GM10847 (cell line): ENCODE results near the gene SSC4D.

Source experiments
- POLR2A ChIP-seq: IDR thresholded peaks from 2 replicates; pipeline ENCODE4 v1.6.1; 2011; ENCODE audit not compliant: insufficient read length; ENCODE audit errors: extremely low read depth

Gene SSC4D

DNA sequence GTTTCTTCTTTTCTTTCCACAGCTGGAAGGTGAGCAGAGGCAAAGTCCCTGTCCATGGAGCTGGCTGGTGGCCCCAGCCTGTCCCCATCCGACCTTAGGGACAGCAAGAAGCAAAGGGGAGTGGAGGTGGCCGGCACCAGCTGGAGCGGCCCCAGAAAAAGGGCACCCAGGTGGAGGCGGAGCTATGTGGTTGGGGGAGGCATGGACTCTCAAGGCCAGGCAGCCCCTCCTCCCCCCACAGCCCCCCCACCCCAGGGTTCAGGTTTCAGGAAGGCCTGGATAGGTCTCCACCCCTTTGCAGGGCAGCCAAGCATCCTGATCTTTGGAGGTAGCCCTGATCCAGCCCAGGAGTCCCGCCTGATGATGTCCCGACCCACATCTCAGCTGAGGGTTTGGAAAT, at the start of gene SSC4D:
TSS of gene SSC4D (minus strand) at position 161 of the 400 bp plus-strand sequence. CDS start 5,258 bp downstream, outside the sequence.
- no peak for TF ChIP-seq POLR2A

DNA sequence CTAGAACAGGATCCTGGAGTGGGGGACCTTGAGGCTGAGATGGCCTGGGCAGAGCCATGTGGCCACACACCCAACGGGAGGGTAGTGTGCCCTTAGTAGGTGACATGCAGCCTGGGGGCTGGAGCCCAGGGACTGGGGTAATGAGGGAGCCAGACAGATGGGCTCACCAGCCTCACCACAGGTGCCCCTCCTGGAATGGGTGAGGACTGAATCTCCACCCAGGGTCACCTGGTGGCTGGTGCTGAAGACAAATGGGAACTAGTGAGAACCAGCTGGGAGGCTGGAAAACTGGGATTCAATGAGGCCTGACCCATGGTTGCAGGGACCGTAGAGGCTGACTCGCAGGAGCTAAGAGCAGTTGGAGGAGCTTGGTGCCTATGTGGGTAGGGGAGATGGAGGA, 21.3 kb upstream of the SSC4D start:
- TF ChIP-seq POLR2A: no peak

DNA sequence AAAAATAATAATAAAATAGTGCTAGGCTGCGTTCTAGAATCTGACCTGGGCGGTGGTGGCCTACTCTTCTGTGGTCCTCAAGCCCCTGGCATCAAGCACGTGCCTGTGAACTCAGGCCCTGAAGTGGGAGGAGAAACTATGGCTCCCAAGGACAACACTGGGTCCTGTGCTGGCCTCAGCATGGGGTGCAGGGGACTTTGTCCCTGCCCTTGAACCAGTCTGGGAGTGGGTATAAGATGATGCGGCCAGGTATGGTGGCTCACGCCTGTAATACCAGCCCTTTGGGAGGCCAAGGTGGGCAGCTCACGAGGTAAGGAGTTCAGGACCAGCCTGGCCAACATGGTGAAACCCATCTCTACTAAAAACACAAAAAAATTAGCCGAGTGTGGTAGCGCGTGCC, 20.7 kb upstream of the SSC4D start:
- TF ChIP-seq POLR2A: no peak

DNA sequence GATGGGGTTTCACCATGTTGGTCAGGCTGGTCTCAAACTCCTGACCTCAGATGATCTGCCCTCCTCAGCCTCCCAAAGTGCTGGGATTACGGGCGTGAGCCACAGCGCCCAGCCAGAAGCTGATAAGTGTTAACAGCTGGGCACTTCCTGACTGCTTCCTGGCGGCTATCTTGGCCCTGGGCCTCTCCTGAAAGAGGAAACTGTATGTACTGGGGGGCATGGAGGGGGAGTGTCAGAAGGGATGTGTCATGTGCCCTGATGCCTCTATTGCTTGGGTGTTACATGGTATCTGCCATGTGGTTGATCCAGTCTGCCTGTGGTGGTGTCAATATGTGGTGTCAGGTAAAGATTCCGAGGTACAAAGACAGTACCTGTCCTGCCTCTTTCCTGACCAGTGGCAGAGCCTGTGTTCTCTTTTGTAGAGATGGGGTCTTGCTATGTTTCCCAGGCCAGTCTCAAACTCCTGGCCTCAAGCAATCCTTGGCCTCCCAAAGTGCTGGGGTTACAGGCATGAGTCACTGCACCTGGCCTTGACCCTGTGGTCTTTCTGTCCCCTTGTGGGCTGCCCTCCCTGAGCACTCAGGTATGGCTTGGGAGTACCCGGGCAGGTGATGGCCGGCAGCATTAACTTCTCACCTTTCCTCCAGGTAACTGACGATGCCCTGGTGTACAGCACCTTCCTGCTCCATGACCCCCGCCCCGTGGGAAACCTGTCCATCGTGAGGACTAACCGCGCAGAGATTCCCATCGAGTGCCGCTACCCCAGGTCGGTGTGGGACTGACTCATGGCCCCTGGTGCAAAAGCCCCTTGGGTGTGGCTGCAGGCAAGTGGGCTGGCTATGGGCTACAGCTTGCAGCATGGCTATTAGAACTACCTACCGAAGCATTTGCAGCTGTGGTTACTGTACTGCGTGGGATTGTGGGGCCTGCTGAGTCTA, 19.6 kb upstream of the SSC4D start:
- no peak for TF ChIP-seq POLR2A

DNA sequence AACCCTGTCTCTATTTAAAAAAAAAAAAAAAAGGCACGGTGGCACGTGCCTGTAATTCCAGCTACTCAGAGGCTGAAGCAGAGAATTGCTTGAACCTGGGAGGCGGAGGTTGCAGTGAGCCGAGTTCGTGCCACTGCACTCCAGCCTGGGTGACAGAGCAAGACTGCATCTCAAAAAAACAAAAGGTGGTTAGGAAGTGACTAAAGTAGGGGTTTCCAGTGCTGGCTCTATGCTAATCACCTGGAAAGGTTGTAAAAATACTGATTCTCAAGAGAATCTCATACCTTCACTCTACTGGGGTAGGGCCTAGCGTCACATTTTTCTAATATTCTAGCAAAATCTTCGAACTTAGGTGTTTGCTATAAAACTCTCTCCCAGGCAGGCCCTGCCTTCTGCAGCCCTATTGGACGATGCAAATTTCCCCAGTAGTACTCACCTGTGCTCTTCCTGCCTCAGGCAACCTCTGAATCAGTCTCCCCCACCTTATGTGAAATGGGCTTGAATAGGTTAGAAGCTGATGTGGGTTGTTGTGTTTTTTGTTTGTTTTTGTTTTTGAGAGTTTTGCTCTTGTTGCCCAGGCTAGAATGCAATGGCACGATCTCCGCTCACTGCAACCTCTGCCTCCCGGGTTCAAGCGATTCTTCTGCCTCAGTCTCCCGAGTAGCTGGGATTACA, 18.8 kb upstream of the SSC4D start:
- TF ChIP-seq POLR2A: no peak

DNA sequence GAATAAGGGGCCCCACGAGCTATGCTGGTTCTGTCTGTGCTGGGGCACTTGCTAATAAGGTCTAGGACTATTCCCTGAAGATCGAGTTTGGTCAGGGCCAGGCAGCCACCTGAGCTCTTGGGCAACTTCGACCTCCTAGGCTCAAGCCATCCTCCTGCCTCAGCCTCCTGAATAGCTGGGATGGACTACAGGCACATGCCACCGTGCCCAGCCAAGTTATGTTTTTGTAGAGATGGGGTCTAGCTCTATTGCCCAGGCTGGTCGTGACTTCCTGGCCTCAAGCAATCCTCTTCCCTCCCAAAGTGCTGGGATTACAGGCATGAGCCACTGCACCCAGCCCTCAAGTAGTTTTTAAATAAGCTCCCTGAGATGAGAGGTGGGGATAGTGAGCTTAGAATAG, 18.1 kb upstream of the SSC4D start:
- TF ChIP-seq POLR2A: no peak

DNA sequence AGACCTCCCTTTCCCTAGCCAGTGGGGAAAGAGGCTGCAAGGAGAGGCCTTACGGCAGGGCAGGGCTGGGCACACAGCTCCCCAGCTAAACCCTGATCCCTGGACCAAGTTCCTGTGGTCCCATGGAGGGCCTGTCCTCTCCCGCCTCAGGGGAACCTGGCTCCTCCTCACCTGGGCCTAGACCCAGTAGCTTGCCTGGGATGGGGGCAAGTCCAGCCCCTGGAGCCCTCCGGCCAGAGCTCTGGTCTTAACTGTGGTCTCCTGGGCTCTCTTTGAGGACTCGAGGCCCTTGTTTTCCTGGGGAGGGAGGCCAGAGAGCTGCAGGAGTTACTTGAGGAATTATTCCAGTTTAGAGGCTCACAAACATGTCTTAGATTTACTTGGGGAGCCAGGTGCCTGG, 16.7 kb upstream of the SSC4D start:
- no peak for TF ChIP-seq POLR2A

DNA sequence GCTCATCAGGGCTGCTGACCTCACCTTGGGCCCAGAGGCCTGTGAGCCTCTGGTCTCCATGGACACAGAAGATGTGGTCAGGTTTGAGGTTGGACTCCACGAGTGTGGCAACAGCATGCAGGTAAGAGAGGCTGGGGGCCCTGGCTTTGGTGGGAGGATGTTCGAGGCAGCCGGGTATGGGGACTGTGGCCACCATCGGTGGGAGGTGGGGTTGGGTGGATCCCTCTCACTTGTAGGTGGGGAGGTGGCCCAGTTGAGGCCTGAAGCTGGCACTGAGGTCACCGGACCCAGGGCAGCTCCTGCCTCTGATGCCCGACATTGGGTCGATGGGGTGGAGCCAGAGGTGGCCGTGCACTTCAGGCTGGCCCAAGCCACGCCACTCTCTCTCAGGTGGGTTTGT, 15.7 kb upstream of the SSC4D start:
- no peak for TF ChIP-seq POLR2A

DNA sequence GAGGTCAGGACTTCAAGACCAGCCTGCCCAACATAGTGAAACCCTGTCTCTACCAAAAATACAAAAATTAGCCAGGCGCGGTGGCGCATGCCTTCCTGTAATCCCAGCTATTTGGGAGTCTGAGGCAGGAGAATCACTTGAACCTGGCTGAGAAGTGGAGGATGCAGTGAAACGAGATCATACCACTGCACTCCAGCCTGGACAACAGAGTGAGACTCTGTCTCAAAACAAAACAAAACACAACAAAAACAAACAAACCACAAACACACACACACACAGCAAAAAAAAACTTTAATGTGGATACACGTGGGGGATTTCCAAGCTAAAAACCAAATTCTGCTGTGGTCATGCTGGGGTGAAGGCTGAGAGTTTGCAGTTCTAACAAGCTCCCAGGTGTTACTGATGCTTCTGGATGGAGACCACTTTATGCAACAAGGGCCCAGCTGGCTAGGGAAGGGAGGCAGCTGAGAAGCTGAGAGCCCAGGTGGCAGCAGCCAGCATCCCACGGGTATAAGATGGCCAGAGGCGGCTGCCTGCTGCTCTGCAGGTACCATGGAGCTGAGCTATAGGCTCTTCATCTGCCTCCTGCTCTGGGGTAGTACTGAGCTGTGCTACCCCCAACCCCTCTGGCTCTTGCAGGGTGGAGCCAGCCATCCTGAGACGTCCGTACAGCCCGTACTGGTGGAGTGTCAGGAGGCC, 15.1 kb upstream of the SSC4D start, which contains the start of gene ZP3:
TSS of gene ZP3 (plus strand) at position 538 of the 699 bp plus-strand sequence. CDS start at position 553, 15 bp downstream.
- no peak for TF ChIP-seq POLR2A

DNA sequence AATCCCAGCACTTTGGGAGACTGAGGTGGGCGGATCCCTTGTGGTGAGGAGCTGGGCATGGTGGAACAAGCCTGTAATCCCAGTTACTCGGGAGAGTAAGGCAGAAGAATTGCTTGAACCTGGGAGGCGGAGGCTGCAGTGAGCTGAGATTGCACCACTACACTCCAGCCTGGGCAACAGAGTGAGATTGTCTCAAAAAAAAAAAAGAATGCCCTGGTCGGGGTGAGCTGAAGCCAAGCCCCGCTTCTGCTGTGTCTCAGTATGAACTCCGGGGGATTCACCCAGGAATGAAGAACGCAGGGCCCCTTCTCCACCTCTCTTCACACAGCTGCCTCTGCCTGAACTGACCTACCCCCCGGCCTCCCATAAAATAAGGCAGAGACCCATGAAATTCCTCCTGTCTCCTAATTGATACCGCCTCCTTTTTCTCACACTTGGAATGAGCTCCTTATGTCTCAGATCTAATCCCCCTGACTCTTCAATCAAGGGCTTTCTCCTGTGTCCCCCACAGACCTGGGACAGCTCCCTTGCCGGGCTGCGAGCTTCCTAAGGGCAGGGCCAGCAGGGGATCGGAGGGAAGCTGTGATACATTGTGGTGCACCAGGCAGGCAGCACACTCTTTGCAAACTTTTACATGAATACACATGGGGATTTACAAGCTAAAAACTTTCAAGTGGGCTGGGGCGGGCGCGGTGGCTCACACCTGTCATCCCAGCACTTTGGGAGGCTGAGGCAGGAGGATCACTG, 14.3 kb upstream of the SSC4D start:
- no peak for TF ChIP-seq POLR2A

DNA sequence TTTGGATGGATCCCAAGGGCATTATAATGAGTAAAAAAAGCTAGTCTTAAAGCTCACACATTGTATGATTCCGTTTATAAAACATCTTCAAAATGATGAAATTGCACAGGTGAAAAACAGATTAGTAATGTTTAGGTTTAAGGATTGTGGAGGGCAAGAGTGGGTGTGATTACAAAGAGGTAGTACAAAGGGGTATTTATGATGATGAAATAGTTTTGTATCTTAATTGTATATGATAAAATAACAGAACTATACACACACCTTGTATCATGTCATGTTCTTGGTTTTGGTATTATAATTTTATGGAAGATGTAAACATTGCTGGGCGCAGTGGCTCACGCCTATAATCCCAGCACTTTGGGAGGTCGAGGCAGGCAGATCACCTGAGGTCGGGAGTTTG, 2.8 kb upstream of the SSC4D start:
- no peak for TF ChIP-seq POLR2A

DNA sequence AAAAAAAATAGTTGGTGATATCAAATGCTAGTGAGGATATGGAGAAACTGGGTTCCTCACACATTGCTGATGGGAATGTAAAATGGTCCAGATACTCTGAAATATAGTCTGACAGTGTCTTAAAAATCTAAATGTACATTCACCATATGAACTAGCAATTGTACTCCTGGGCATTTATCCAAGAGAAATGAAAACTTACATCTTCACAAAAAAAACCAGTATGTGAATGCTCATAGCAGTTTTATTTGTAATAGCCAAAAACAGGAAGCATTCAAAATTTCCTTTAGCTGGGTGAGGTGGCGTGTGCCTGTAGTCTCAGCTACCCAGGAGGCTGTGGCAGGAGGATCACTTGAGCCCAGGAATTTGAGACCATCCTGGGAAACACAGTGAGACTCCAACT, 2.1 kb upstream of the SSC4D start:
- no peak for TF ChIP-seq POLR2A

DNA sequence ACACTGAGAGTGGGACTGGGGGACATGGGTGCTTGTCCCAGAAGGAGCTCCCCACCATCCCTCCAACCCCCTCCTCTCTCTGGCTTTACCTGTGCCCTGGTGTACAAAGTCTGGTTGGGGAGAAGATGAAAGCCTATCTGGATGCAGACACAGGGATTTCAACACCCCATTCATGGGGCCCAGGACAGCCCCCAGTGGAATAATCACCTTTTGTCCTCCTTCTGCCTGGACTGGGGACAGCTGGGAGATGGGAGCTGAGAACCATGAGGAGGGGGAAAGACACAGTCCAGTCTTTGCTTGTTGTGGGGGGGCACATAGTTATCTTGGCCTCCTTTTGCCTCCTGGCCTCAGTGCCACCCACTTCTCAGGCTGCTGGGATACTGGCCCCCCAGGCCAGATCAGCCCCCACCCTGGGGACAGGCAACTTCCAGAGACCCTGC, 1.4 kb downstream of the SSC4D start:
- TF ChIP-seq POLR2A: no peak

DNA sequence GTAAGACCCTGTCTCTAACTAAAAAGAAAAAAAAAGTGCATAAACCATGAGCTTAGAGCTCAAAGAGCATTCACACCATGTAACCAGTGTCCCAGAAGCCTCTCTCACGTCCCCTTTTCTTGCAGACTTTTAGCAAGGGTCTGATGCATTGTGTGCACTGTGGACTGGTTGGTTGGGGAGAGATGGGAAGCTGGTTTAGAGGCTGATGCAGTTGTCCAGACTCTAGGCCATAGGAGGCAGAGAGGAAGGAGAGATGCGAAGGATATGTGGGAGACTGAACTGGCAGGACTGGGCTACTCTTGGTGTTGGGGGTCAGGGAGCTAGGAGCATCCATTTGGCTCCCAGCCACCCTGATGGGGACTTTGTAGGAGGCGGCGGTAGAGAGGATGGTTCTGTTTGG, 1.8 kb downstream of the SSC4D start:
- no peak for TF ChIP-seq POLR2A

DNA sequence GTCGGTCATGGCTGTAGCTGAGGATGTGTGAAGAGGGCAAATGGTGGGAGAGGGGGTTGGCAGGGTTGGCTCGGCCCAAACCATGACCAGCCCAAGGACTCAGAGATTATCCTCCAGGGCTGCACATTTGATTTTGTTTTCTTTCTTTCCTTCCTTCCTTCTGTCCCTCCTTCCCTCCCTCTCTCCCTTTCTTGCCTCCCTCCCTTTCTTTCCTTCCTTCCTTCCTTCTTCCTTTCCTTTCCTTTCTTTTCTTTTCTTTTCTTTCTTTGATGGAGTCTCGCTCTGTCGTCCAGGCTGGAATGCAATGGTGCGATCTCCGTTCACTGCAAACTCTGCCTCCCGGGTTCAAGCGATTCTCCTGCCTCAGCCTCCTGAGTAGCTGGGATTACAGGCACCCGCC, 3.8 kb downstream of the SSC4D start:
- no peak for TF ChIP-seq POLR2A
